Measurements from ENCODE around the gene CEP72.

- TF ChIP-seq CTCF (IDR thresholded peaks at IDR 0.05; ENCODE audit: low read length) (no peak), EZH2 (IDR thresholded peaks at IDR 0.05; ENCODE audit: borderline replicate concordance, low read length) (no peak)
Observed at GRCh38 chr5:652023-652515, 39.9 kb downstream of the CEP72 start.
